GM12878 (cell line): ENCODE data around the gene DCBLD1. TPM values are rescaled to one million over a fixed set of nuclear protein-coding genes. Genes with fewer than 3 reads are reported as not detected.

Experiments
- ATF2 ChIP-seq: IDR thresholded peaks from 2 replicates; pipeline ENCODE4 v1.6.1; 2012; ENCODE audit warnings: low read length, inconsistent platforms
- CHD2 ChIP-seq: IDR thresholded peaks from 2 replicates; pipeline ENCODE4 v1.6.1; 2011; ENCODE audit warnings: low read depth, low read length, improper control_type of control experiment, borderline replicate concordance
- GABPA ChIP-seq: IDR thresholded peaks from 2 replicates; pipeline ENCODE4 v1.6.1; 2014; ENCODE audit warnings: antibody characterized with exemption, low read depth, mild to moderate bottlenecking, inconsistent platforms
- JUNB ChIP-seq: IDR thresholded peaks from 2 replicates; pipeline ENCODE4 v1.6.1; 2016; ENCODE audit warnings: antibody characterized with exemption, mild to moderate bottlenecking
- LARP7 ChIP-seq: fragments of 450-650 bp; IDR thresholded peaks from 2 replicates; pipeline ENCODE4 v1.6.1; 2017; ENCODE audit warnings: mild to moderate bottlenecking
- NR2C2 ChIP-seq: IDR thresholded peaks from 2 replicates; pipeline ENCODE4 v1.6.1; 2011; ENCODE audit warnings: borderline replicate concordance, low read depth; ENCODE audit not compliant: control insufficient read depth, insufficient read length
- SIX5 ChIP-seq: IDR thresholded peaks from 2 replicates; pipeline ENCODE4 v1.6.1; 2011; ENCODE audit warnings: mild to moderate bottlenecking, low read depth, low read length, moderate library complexity; ENCODE audit not compliant: severe bottlenecking
- SREBF1 ChIP-seq: IDR thresholded peaks from 2 replicates; pipeline ENCODE4 v1.6.1; 2012; ENCODE audit warnings: mild to moderate bottlenecking, low read length
- polyA plus RNA-seq, 11 experiments: library from polyadenylated mRNA; depleted of rRNA in 4 of 11; unstranded in 6 of 11; stranded (reverse) in 5 of 11; fragments of >200 nt; fragmentation: Nextera tagmentation in 4 of 11; fragmentation: Illumina TruSeq in 1 of 11; extraction: Ambion mirVana in 4 of 11; extraction: Trizol in 1 of 11; gene quantifications; 1 replicate in 1 of 11; 2 replicates in 10 of 11; pipeline versions ENCODE4 v1.2.1 to v1.2.3, GENCODE V29; 2011 to 2016; ENCODE audit warnings: inconsistent platforms in 2 of 11, missing spikeins in 2 of 11, low read depth in 1 of 11
- small RNA-seq: library from RNA; depleted of rRNA; stranded (forward); fragments of <200 nt; gene quantifications from one replicate; pipeline ENCODE3, GENCODE V24; 2014
- total RNA-seq, 4 experiments: library from RNA; depleted of rRNA in 3 of 4; stranded (reverse); fragments of >200 nt in 3 of 4; fragmentation: Illumina TruSeq in 1 of 4; extraction: Trizol in 1 of 4; gene quantifications; 2 replicates each; pipeline versions ENCODE4 v1.2.1 to v1.2.3, GENCODE V29; 2013 to 2021

Gene DCBLD1
- total and polyA plus RNA-seq, 10 of the 15 experiments (the other 5 are each of a cell fraction or from before 2014, with no cell fraction given), result 0.92 to 9.2 (median 8.3) TPM

GRCh38 chr6:117597755-117598154 lies 115.3 kb downstream of the DCBLD1 start (continued):
- TF ChIP-seq CHD2 (no peak), NR2C2 (no peak), GABPA (no peak), SREBF1 (no peak), JUNB (no peak), ATF2 (no peak), SIX5 (no peak), LARP7 (no peak)

Small RNA genes within 50 kb of the gene (small RNA-seq; reads per million reads assigned to genes)
- not detected for gene RNU6-253P

Other genes starting within 250 kb of the DCBLD1 start
- not detected in 2 replicates for gene VGLL2, start 217.1 kb upstream of the DCBLD1 start, total RNA-seq (2014; rRNA removed)
- gene VGLL2, start 217.1 kb upstream of the DCBLD1 start, total RNA-seq (2014; rRNA removed; fragmentation: Illumina TruSeq; extraction: Trizol), result not detected in 2 replicates
- not detected in 2 replicates for gene VGLL2, start 217.1 kb upstream of the DCBLD1 start, total RNA-seq (2021)
- not detected in 2 replicates for gene VGLL2, start 217.1 kb upstream of the DCBLD1 start, polyA plus RNA-seq (2011; rRNA removed)
- not detected in 2 replicates for gene VGLL2, start 217.1 kb upstream of the DCBLD1 start, polyA plus RNA-seq (2014; fragmentation: Illumina TruSeq; extraction: Trizol)
- not detected for gene VGLL2, start 217.1 kb upstream of the DCBLD1 start, polyA plus RNA-seq (2014; fragmentation: Nextera tagmentation; extraction: Ambion mirVana)
- not detected in 2 replicates for gene VGLL2, start 217.1 kb upstream of the DCBLD1 start, polyA plus RNA-seq (2014; rRNA removed)
- gene VGLL2, start 217.1 kb upstream of the DCBLD1 start, polyA plus RNA-seq (2016; fragmentation: Nextera tagmentation; extraction: Ambion mirVana), result not detected
- gene ROS1, start 56.7 kb upstream of the DCBLD1 start, total RNA-seq (2014; rRNA removed), result not detected in 2 replicates
- gene ROS1, start 56.7 kb upstream of the DCBLD1 start, total RNA-seq (2014; rRNA removed; fragmentation: Illumina TruSeq; extraction: Trizol), result not detected in 2 replicates
- 0.03 TPM in 2 replicates for gene ROS1, start 56.7 kb upstream of the DCBLD1 start, total RNA-seq (2021)
- 0.04 and 0.07 TPM in 2 replicates for gene ROS1, start 56.7 kb upstream of the DCBLD1 start, polyA plus RNA-seq (2011; rRNA removed)
- under 0.01 TPM in 1 of 2 replicates, not detected in the other for gene ROS1, start 56.7 kb upstream of the DCBLD1 start, polyA plus RNA-seq (2014; fragmentation: Illumina TruSeq; extraction: Trizol)
- under 1 TPM in 1 of 2 experiments, not detected in 1; under 0.01 TPM for gene ROS1, start 56.7 kb upstream of the DCBLD1 start, polyA plus RNA-seq (2014; fragmentation: Nextera tagmentation; extraction: Ambion mirVana)
- gene ROS1, start 56.7 kb upstream of the DCBLD1 start, polyA plus RNA-seq (2014; rRNA removed), result 0.03 TPM in 2 replicates
- gene ROS1, start 56.7 kb upstream of the DCBLD1 start, polyA plus RNA-seq (2016; fragmentation: Nextera tagmentation; extraction: Ambion mirVana), result not detected
- 18.8 and 23.7 TPM in 2 replicates for gene GOPC, start 119.8 kb downstream of the DCBLD1 start, total RNA-seq (2014; rRNA removed)
- 21.8 and 22.2 TPM in 2 replicates for gene GOPC, start 119.8 kb downstream of the DCBLD1 start, total RNA-seq (2014; rRNA removed; fragmentation: Illumina TruSeq; extraction: Trizol)
- 18.6 and 19.1 TPM in 2 replicates for gene GOPC, start 119.8 kb downstream of the DCBLD1 start, total RNA-seq (2021)
- gene GOPC, start 119.8 kb downstream of the DCBLD1 start, polyA plus RNA-seq (2011; rRNA removed), result 28.5 and 48.0 TPM in 2 replicates
- gene GOPC, start 119.8 kb downstream of the DCBLD1 start, polyA plus RNA-seq (2014; fragmentation: Illumina TruSeq; extraction: Trizol), result 21.3 and 28.7 TPM in 2 replicates
- gene GOPC, start 119.8 kb downstream of the DCBLD1 start, polyA plus RNA-seq (2014; fragmentation: Nextera tagmentation; extraction: Ambion mirVana), result 1 to 10 TPM; 5.8 to 8.2 TPM
- gene GOPC, start 119.8 kb downstream of the DCBLD1 start, polyA plus RNA-seq (2014; rRNA removed), result 14.7 and 17.3 TPM in 2 replicates
- 10 to 100 TPM; 15.2 to 15.8 TPM for gene GOPC, start 119.8 kb downstream of the DCBLD1 start, polyA plus RNA-seq (2016; fragmentation: Nextera tagmentation; extraction: Ambion mirVana)
- gene NUS1, start 192.8 kb downstream of the DCBLD1 start, total RNA-seq (2014; rRNA removed), result 18.2 and 19.8 TPM in 2 replicates
- 26.8 and 28.4 TPM in 2 replicates for gene NUS1, start 192.8 kb downstream of the DCBLD1 start, total RNA-seq (2014; rRNA removed; fragmentation: Illumina TruSeq; extraction: Trizol)
- 42.6 and 45.5 TPM in 2 replicates for gene NUS1, start 192.8 kb downstream of the DCBLD1 start, total RNA-seq (2021)
- 24.4 and 39.5 TPM in 2 replicates for gene NUS1, start 192.8 kb downstream of the DCBLD1 start, polyA plus RNA-seq (2011; rRNA removed)
- 46.5 and 59.6 TPM in 2 replicates for gene NUS1, start 192.8 kb downstream of the DCBLD1 start, polyA plus RNA-seq (2014; fragmentation: Illumina TruSeq; extraction: Trizol)
- gene NUS1, start 192.8 kb downstream of the DCBLD1 start, polyA plus RNA-seq (2014; fragmentation: Nextera tagmentation; extraction: Ambion mirVana), result 10 to 100 TPM; 16.7 to 22.0 TPM
- 21.3 and 22.3 TPM in 2 replicates for gene NUS1, start 192.8 kb downstream of the DCBLD1 start, polyA plus RNA-seq (2014; rRNA removed)
- gene NUS1, start 192.8 kb downstream of the DCBLD1 start, polyA plus RNA-seq (2016; fragmentation: Nextera tagmentation; extraction: Ambion mirVana), result 10 to 100 TPM; 19.4 to 20.5 TPM